Osteoblast (primary cell): ENCODE measurements around the gene ABHD12B. TPM values are rescaled to one million over a fixed set of nuclear protein-coding genes. Genes with fewer than 3 reads are reported as not detected.

ENCODE experiments used
- DNase-seq: peaks from one replicate; pipeline ENCODE4 v3.0.0; 2011; ENCODE audit warnings: low spot score, mixed read lengths; ENCODE audit not compliant: insufficient read length; ENCODE audit errors: missing footprints
- H2AFZ ChIP-seq: 2 replicates; pipeline ENCODE4 v1.6.0; 2011; ENCODE audit warnings: mild to moderate bottlenecking, low read length
- H3K27ac ChIP-seq: 2 replicates; pipeline ENCODE4 v1.5.1; 2011; ENCODE audit warnings: mild to moderate bottlenecking, low read depth, low read length, moderate library complexity
- H3K27me3 ChIP-seq: 2 replicates; pipeline ENCODE4 v1.6.0; 2012; ENCODE audit warnings: mild to moderate bottlenecking, control low read depth, inconsistent platforms, low read length, moderate library complexity; ENCODE audit not compliant: insufficient read depth
- H3K36me3 ChIP-seq: 2 replicates; pipeline ENCODE4 v1.5.1; 2011; ENCODE audit warnings: mild to moderate bottlenecking, low read length, control low read depth, moderate library complexity; ENCODE audit not compliant: insufficient read depth
- H3K4me1 ChIP-seq: 2 replicates; pipeline ENCODE4 v1.5.1; 2011; ENCODE audit warnings: mild to moderate bottlenecking, low read length, control low read depth, moderate library complexity; ENCODE audit not compliant: insufficient read depth
- H3K4me2 ChIP-seq: 2 replicates; pipeline ENCODE4 v1.6.0; 2011; ENCODE audit warnings: mild to moderate bottlenecking, low read length; ENCODE audit not compliant: insufficient read depth
- H3K4me3 ChIP-seq: fragments of 200-600 bp; sonication (generic); 3 replicates; pipeline ENCODE4 v1.5.1; 2012; ENCODE audit warnings: mild to moderate bottlenecking, low read length, inconsistent platforms; ENCODE audit not compliant: insufficient read depth
- H3K79me2 ChIP-seq: 2 replicates; pipeline ENCODE4 v1.6.0; 2012; ENCODE audit warnings: mild to moderate bottlenecking, low read length, control low read depth, inconsistent platforms; ENCODE audit not compliant: insufficient read depth
- H3K9me3 ChIP-seq: 2 replicates; pipeline ENCODE4 v1.5.1; 2011; ENCODE audit warnings: low read depth, low read length, control low read depth
- H4K20me1 ChIP-seq: 2 replicates; pipeline ENCODE4 v1.6.0; 2012; ENCODE audit warnings: mild to moderate bottlenecking, low read length, control low read depth; ENCODE audit not compliant: insufficient read depth
- total RNA-seq: library from RNA; depleted of rRNA; stranded (reverse); fragments of >200 nt; gene quantifications from 2 replicates; pipeline ENCODE4 v1.2.3, GENCODE V29; 2012
- TF ChIP-seq, protein P1 (sequence below): IDR thresholded peaks from 2 replicates; pipeline ENCODE4 v1.5.1; 2011; ENCODE audit warnings: mild to moderate bottlenecking, low read depth, low read length, moderate library complexity; ENCODE audit errors: extremely low read depth

ABHD12B gene
- total RNA-seq, 1 donor = not detected

DNA sequence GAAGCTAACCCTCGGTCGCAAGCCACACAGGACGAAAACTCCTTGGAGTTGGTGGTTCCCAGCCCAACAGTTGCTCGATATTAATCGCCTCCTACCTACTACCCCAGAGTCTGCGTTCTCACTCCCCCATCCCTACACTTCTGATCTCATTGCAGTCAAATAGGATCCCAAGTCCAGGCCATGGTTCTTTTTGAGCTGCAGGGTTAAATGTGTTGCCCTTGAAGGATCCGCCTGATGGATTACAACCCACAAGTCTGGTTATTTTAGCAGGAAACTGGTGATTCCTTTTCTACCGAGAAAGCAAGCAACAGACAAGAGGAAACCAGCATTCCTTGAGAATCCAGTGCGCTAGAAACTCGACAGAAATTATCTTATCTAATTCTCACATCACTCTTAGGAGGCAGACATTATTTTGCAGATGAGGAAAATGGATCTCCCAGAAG, 40.1 kb upstream of the ABHD12B start:
- peaks cover 36% of the 10 kb centered on the region for H3K79me2 ChIP-seq

DNA sequence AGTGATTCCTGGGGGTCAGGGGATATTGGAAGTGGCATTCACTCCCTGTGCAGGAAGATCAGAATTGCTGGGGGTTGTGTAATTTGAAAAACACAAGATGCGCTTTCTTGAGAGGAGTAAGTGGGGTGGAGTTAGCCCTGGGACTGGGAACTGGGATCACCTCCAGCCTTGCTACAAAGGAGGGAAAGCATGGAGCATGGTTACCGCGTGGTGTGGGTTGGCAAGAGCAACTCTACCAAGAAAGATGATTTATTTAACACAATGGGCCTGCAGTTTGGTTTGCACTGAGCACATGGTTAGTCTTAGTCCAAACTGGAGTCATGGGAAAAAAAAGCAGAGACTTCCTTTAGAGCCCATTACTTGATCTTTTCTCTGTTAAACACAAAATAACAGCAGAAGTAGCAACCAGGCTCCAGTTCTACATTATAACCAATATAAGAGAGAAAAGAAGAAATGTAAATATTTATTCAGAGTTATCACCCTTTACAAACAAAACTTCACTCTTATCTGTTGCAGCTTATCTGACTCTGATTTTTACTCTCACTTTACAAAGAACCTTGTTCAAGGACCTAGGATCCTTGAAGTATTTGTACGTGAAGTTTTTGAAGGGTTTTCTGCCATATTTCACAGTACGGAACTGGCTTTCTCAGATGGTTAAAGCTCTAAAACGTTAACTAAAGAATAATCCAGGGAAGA, 38.8 kb upstream of the ABHD12B start:
- H3K79me2 ChIP-seq = peaks cover 22% of the 10 kb centered on the region
- H4K20me1 ChIP-seq = peaks cover 24% of the 10 kb centered on the region
- H3K9me3 ChIP-seq = no peaks in the 10 kb centered on the region
- DNase-seq = no peak
- no peak overlapping the region for H3K4me3 ChIP-seq
- H2AFZ ChIP-seq = no peak overlapping the region
- peaks cover 21% of the 10 kb centered on the region for H3K4me1 ChIP-seq
- no peak overlapping the region for H3K4me2 ChIP-seq
- TF ChIP-seq, protein P1, sequence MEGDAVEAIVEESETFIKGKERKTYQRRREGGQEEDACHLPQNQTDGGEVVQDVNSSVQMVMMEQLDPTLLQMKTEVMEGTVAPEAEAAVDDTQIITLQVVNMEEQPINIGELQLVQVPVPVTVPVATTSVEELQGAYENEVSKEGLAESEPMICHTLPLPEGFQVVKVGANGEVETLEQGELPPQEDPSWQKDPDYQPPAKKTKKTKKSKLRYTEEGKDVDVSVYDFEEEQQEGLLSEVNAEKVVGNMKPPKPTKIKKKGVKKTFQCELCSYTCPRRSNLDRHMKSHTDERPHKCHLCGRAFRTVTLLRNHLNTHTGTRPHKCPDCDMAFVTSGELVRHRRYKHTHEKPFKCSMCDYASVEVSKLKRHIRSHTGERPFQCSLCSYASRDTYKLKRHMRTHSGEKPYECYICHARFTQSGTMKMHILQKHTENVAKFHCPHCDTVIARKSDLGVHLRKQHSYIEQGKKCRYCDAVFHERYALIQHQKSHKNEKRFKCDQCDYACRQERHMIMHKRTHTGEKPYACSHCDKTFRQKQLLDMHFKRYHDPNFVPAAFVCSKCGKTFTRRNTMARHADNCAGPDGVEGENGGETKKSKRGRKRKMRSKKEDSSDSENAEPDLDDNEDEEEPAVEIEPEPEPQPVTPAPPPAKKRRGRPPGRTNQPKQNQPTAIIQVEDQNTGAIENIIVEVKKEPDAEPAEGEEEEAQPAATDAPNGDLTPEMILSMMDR = no peak
- H3K27ac ChIP-seq = no peak overlapping the region
- no peaks in the 10 kb centered on the region for H3K27me3 ChIP-seq
- H3K36me3 ChIP-seq = no peaks in the 10 kb centered on the region

More for the DNA sequence above, 40.1 kb upstream of the ABHD12B start:
- H3K9me3 ChIP-seq = no peaks in the 10 kb centered on the region
- TF ChIP-seq, protein P1 = no peak
- H3K36me3 ChIP-seq = peaks cover under 1% of the 10 kb centered on the region
- no peak for DNase-seq
- H3K4me2 ChIP-seq = peak overlapping the region; percentile 98
- H3K4me1 ChIP-seq = peaks cover 21% of the 10 kb centered on the region
- no peak overlapping the region for H3K27ac ChIP-seq
- H3K4me3 ChIP-seq = peak overlapping the region; percentile 76
- H3K27me3 ChIP-seq = no peaks in the 10 kb centered on the region
- H2AFZ ChIP-seq = peak overlapping the region; percentile 89
- peaks cover 31% of the 10 kb centered on the region for H4K20me1 ChIP-seq

DNA sequence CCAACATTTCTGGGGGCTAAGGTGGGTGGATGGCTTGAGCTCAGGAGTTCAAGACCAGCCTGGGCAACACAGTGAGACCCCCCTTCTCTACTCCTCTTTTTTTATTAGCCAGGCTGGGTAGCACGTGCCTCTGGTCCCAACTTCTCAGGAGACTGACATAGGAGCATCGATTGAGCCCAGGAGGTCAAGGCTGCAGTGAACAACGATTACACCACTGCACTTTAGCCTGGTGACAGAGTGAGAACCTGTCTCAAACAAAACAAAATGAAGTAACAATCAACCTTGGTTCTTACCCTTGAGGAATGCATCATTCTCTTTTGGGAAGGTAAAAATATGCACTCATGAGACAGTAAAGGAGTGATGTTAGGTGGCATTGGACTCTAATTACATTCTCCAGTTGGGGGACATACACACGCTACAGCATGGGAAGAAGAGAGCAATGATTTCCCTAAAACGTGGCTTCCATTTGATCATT, 37.0 kb upstream of the ABHD12B start:
- no peaks in the 10 kb centered on the region for H3K36me3 ChIP-seq

DNA sequence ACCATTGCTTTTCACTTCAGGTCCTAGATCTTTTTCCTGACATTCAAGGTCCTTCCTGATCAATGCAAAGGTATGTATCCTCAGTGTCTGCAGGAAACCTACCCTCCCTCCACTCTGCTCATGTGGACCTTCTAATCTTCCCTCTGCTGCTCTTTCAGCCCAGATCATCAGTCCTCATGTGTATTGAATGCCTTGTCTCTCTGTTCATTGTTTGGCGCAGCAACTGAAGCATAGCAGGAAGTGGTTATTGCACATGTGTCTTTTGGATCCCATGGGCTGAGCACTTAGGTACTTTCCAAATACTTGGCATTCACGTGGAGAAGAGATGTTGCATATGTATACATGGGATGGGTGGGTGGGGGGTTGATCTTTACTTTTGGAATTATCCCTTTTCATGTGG, 36.6 kb upstream of the ABHD12B start:
- H3K36me3 ChIP-seq = no peaks in the 10 kb centered on the region
- no peak for DNase-seq
- H4K20me1 ChIP-seq = peaks cover 2% of the 10 kb centered on the region
- no peaks in the 10 kb centered on the region for H3K27me3 ChIP-seq
- TF ChIP-seq, protein P1 = no peak
- peaks cover 11% of the 10 kb centered on the region for H3K4me1 ChIP-seq
- H2AFZ ChIP-seq = peak overlapping the region; percentile 41
- H3K4me2 ChIP-seq = no peak overlapping the region
- no peaks in the 10 kb centered on the region for H3K9me3 ChIP-seq
- no peak overlapping the region for H3K4me3 ChIP-seq
- peaks cover under 1% of the 10 kb centered on the region for H3K79me2 ChIP-seq
- no peak overlapping the region for H3K27ac ChIP-seq

More for the DNA sequence above, 37.0 kb upstream of the ABHD12B start:
- peaks cover 5% of the 10 kb centered on the region for H3K79me2 ChIP-seq
- H4K20me1 ChIP-seq = peaks cover 6% of the 10 kb centered on the region
- no peak for DNase-seq
- H3K4me1 ChIP-seq = peaks cover 12% of the 10 kb centered on the region
- TF ChIP-seq, protein P1 = no peak
- no peaks in the 10 kb centered on the region for H3K9me3 ChIP-seq
- peak overlapping the region; percentile 41 for H2AFZ ChIP-seq
- H3K27ac ChIP-seq = no peak overlapping the region
- H3K27me3 ChIP-seq = no peaks in the 10 kb centered on the region
- H3K4me2 ChIP-seq = no peak overlapping the region
- H3K4me3 ChIP-seq = no peak overlapping the region
